Measurements from ENCODE around the gene DCDC2B. TPM values are rescaled to one million over a fixed set of nuclear protein-coding genes. Genes with fewer than 3 reads are reported as not detected.

The DCDC2B gene
- total RNA-seq, 1 experiment from 2014 or later, result not detected

- Histone ChIP-seq H4K5ac (ENCODE audit: insufficient read length, low read depth, low read length) (no peak overlapping the region), H4K8ac (replicated peaks; ENCODE audit: insufficient read length, low read depth, low read length) (no peak overlapping the region), H3K23ac (ENCODE audit: insufficient read length, low read depth, low read length) (no peak overlapping the region), H2AFZ (ENCODE audit: low read length) (no peak overlapping the region), H4K20me1 (ENCODE audit: control insufficient read depth, insufficient read depth, insufficient read length) (no peaks in the 10 kb centered on the region), H3K4me1 (ENCODE audit: insufficient read depth, low read length) (no peaks in the 10 kb centered on the region; the same call in 1 of the 2 replicates), H3K79me2 (ENCODE audit: insufficient read depth, low read length) (no peaks in the 10 kb centered on the region), H3K9ac (ENCODE audit: extremely low read depth, insufficient read length, low read length) (no peak overlapping the region), H3K27me3 (ENCODE audit: insufficient read depth, low read length) (no peaks in the 10 kb centered on the region), H4K91ac (ENCODE audit: insufficient read length, low read depth, low read length) (no peak overlapping the region), H3K79me1 (ENCODE audit: insufficient read depth, low read depth, low read length, poor library complexity, severe bottlenecking) (no peaks in the 10 kb centered on the region), H3K56ac (ENCODE audit: insufficient read length, low read depth, low read length) (no peak overlapping the region), H3K4ac (ENCODE audit: low read depth, low read length) (no peak overlapping the region), H2BK12ac (ENCODE audit: insufficient read length, low read depth, low read length) (no peak overlapping the region), H2BK120ac (ENCODE audit: low read depth, low read length, poor library complexity, severe bottlenecking) (no peak overlapping the region), H3K18ac (ENCODE audit: insufficient read length, low read depth, low read length) (no peak overlapping the region), H2BK5ac (ENCODE audit: insufficient read length, low read length) (no peak overlapping the region), H2AK5ac (ENCODE audit: insufficient read length, low read length) (no peak overlapping the region), H2BK15ac (ENCODE audit: low read depth, low read length) (no peak overlapping the region), H3K23me2 (ENCODE audit: insufficient read length, low read depth, low read length, poor library complexity, severe bottlenecking) (peaks cover 3% of the 10 kb centered on the region), H3K4me2 (ENCODE audit: insufficient read depth, insufficient read length, low read length) (no peak overlapping the region), H3K27ac (ENCODE audit: insufficient read length, low read depth, low read length) (no peak overlapping the region), H3T11ph (ENCODE audit: low read length) (no peak overlapping the region), H3K14ac (ENCODE audit: insufficient read depth, low read length) (no peak overlapping the region), H2BK20ac (ENCODE audit: low read depth, low read length, poor library complexity, severe bottlenecking) (no peak overlapping the region), H3K9me3 (ENCODE audit: control insufficient read depth, low read depth, low read length) (no peaks in the 10 kb centered on the region)
- Mint-ChIP-seq H3K36me3 (ENCODE audit: insufficient read depth in 1 of 3, low read depth in 3 of 3) (peaks cover 30 to 56% (median 51%) of the 10 kb centered on the region in 3 experiments; a peak in 6 of 7 replicates), H3K27ac (no peak overlapping the region; a peak in 3 of 7 replicates), H3K4me3 (no peak overlapping the region), H3K9me3 (no peaks in the 10 kb centered on the region), H3K27me3 (ENCODE audit: low read depth) (no peaks in the 10 kb centered on the region; the same call in none of the 2 replicates), H3K4me1 (peaks cover 36 to 37% of the 10 kb centered on the region in 2 experiments)
- DNase-seq, result no peak
- WGBS (ENCODE audit: extremely low coverage, insufficient read length, low lambda C conversion rate), result no CpG with 5 or more reads among the region's 6 CpGs
- no peak for TF ChIP-seq CTCF (conservative IDR thresholded peaks at IDR 0.05)
Measured at GRCh38 chr1:32197837-32198236, 11.1 kb upstream of the DCDC2B start.
